Stimulated activated effector memory CD8-positive, alpha-beta T cell treated with anti-CD3 and anti-CD28 coated beads, Interleukin-12 subunit alpha, Interleukin-12 subunit beta, amount 100 ng/mL, for 72 hours (primary cell): Measurements from ENCODE around the gene TRIM75.
A peak's percentile ranks its signal among the peaks of the same experiment; 100 is the strongest.
"Not testable (repeated sequence)": the region's sequence is repeated elsewhere in the genome, so short reads cannot be mapped to it uniquely, and the experiment has no call there.

ENCODE experiments used
- ATAC-seq: fragments of 150-1000 bp; cut with Tn5 transposase; 2 replicates; pipeline ENCODE4 v1.10.0; 2021
- DNase-seq, 2 donors: peaks; one replicate each; pipeline ENCODE4 v3.0.0; 2021 to 2022; ENCODE audit warnings: low spot score in 2 of 2
- H3K27ac Mint-ChIP-seq: one replicate; pipeline ENCODE4 v1.8.0; 2022; ENCODE audit warnings: mild to moderate bottlenecking, mixed read lengths
- H3K36me3 Mint-ChIP-seq: one replicate; pipeline ENCODE4 v1.8.0; 2022; ENCODE audit warnings: mild to moderate bottlenecking, mixed read lengths
- H3K4me1 Mint-ChIP-seq: one replicate; pipeline ENCODE4 v1.8.0; 2022; ENCODE audit warnings: mixed read lengths
- H3K4me3 Mint-ChIP-seq: one replicate; pipeline ENCODE4 v1.8.0; 2022; ENCODE audit warnings: mild to moderate bottlenecking, mixed read lengths
- H3K9me3 Mint-ChIP-seq: one replicate; pipeline ENCODE4 v1.8.0; 2022; ENCODE audit warnings: mixed read lengths

Gene TRIM75

DNA sequence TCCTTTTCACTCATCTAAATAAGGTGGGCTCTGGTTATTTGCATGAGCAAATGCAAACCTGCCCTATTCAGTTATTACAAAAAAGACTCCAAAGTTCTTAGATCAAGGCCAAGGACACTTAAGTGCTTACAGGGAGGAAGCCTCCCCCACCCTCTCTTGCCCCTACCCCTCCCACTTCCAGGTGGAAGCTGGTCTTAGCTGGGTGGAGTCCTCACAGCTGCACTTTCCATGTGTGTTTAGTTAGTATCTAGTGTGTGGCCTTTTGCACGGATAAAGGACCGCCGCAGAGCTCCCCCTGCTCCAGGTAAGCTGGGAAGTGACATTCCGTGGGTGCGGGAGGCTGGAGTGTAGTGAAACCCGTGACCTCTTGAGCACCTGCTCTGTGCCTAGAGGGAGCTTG is at the start of gene TRIM75:
TRIM75 (plus strand) TSS at position 222 of the 400 bp plus-strand sequence. CDS start 5,282 bp downstream, outside the sequence.
- H3K9me3 Mint-ChIP-seq = no peaks in the 10 kb centered on the region
- ATAC-seq = no peak
- H3K36me3 Mint-ChIP-seq = no peaks in the 10 kb centered on the region
- H3K27ac Mint-ChIP-seq = no peak within 1 kb of the TSS
- H3K4me1 Mint-ChIP-seq = no peaks in the 10 kb centered on the region
- H3K4me3 Mint-ChIP-seq = no peak within 1 kb of the TSS
- DNase-seq = no peak

DNA sequence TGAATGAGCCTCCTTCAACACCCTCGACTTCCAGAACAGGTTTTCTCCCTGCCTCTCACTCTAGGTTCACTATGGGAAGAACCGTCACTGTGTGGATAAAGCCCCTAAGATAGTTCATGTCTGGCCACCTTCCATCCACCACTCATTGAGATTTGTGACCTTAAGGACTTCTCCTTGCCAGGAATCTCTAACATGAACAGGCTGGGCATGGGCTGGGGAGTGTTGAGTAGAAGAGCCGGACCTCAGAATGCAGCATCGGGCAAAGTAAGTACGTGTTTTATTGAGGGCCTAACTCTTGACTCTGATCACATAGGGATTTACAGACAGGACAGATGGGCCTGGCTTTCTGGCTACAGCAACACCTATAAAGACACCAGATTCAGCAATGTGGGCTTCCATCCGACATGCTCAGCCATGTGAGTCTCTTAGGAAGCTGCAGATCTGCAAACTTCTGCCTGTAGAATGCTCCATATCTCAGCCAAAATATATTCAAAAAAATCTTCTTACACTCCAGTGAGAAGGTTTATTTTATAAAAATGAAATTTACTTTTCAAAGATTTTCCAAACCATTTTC is 48.2 kb upstream of the TRIM75 start:
- ATAC-seq (no peak), DNase-seq (no peak)
- Mint-ChIP-seq H3K4me3 (no peak overlapping the region), H3K27ac (no peak overlapping the region), H3K4me1 (peaks cover 13% of the 10 kb centered on the region), H3K9me3 (no peaks in the 10 kb centered on the region), H3K36me3 (no peaks in the 10 kb centered on the region)

DNA sequence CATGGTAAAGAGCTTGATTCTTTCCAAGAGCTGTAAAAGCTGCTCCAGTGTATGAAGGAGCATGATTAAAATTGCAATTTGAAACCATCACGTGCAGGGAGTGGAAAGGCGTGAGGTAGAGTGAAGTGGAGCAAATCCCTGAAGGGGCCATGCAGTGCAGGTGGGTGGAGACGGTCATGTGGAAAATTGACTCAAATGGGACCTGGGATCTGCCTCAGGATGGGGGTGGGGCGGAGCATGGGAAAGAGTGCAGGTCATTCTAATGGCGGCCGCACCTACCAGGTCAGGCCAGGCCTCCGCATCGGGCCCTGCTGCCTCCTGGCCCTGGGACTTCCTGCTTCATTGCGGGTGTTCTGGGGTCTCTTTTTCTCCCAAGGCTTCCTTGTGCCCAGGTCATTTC is 47.2 kb upstream of the TRIM75 start:
- ATAC-seq (no peak), DNase-seq (no peak)
- H3K9me3 Mint-ChIP-seq = no peaks in the 10 kb centered on the region
- no peak overlapping the region for H3K4me3 Mint-ChIP-seq
- no peak overlapping the region for H3K27ac Mint-ChIP-seq
- H3K4me1 Mint-ChIP-seq = peaks cover 13% of the 10 kb centered on the region
- H3K36me3 Mint-ChIP-seq = no peaks in the 10 kb centered on the region

DNA sequence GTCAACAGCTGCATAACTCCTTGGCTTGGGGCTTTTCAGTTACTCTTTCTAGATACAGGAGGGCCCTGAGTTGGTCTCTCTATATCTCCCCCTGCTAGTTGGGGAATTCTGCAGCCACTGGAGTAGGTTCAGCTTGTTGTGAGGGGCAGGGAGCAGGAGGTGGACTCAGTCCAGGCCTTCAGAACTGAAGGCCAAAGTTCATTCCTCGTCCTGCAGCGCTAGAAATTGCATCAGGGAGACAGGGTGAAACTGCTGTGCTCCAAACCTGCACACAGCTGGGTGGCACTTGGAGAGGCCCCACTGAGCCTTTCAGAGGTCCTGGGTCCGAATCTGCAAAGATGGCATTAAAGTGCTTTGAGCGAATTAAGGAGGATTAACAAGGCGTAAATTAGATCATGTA is 46.8 kb upstream of the TRIM75 start:
- no peak overlapping the region for H3K27ac Mint-ChIP-seq
- H3K4me1 Mint-ChIP-seq = peaks cover 13% of the 10 kb centered on the region
- H3K9me3 Mint-ChIP-seq = no peaks in the 10 kb centered on the region
- H3K4me3 Mint-ChIP-seq = no peak overlapping the region
- ATAC-seq (no peak), DNase-seq (no peak)
- H3K36me3 Mint-ChIP-seq = no peaks in the 10 kb centered on the region

DNA sequence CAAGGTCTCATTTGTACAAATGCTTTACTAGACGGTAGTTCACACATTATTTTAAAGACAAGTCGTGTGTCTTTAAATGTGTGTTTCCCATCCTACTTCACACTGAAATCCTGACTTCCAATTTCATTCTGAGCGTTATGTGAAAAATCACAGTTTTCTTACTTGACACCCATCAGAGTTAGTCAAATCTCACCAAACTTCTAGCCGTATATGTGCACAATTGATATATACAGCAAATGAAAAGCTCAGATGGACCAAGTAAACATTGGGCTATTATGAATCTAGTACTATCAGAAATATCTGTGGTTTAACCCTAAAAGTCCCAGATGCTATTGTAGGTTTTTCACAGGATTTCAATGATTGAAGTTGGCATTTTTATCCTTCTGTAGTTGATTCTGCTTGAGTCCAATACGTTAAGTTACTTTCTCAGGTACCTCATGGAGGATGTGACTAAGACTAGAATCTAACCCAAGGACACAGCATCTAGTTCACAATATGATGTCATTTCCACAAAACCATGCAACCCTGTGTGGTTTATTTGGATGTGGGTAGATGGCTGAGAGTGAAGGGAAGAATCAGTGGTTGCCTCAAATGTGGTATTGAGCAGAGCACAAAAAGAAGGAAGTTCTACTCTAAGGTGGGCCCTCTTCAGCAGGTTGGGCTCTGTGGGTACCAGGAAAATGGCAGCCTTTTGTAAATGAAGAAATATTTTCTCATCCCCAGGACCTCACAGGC is 44.0 kb upstream of the TRIM75 start:
- Mint-ChIP-seq H3K4me3 (no peak overlapping the region), H3K36me3 (no peaks in the 10 kb centered on the region), H3K9me3 (no peaks in the 10 kb centered on the region), H3K4me1 (peaks cover 13% of the 10 kb centered on the region), H3K27ac (no peak overlapping the region)
- ATAC-seq = peak; percentile 95
- DNase-seq = peak; percentile 11 to 64

DNA sequence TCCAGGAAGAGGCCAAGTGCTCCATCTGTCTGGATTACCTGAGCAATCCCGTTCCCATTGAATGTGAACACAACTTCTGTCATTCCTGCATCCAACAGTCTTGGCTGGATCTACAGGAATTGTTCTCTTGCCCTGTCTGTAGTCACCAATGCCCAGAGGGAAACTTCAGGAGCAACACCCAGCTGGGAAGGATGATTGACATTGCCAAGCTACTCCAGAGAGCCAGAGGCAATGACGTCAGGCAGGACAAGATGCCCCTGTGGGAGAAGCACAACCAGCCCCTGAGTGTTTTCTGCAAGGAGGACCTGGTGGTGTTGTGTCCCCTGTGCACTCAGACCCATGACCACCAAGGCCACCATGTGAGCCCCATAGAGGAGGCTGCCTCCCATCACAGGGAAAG is 43.2 kb upstream of the TRIM75 start:
- H3K9me3 Mint-ChIP-seq = no peaks in the 10 kb centered on the region
- H3K36me3 Mint-ChIP-seq = no peaks in the 10 kb centered on the region
- H3K4me1 Mint-ChIP-seq = peaks cover 13% of the 10 kb centered on the region
- H3K4me3 Mint-ChIP-seq = no peak overlapping the region
- DNase-seq (no peak), ATAC-seq (no peak)
- H3K27ac Mint-ChIP-seq = no peak overlapping the region

DNA sequence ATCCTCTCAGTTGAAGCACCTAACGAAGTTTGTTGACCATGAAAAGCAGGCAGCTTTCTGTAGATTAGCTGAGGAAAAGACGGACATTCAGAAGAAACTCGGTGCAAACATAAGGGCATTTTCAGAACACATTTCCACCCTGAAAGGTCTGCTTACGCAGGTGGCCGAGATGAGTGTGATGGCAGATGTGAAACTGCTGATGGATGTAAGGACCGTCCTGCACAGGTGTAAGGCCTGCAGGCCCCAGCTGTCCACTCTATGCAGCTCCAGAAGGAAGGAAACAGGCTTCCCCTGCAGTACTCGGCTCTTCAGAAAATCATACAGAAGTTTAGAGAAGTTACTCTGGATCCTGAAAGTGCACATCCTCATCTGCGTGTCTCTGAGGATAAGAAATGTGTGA is 42.7 kb upstream of the TRIM75 start:
- DNase-seq = no peak
- Mint-ChIP-seq H3K36me3 (no peaks in the 10 kb centered on the region), H3K4me1 (peaks cover 13% of the 10 kb centered on the region), H3K27ac (no peak overlapping the region), H3K9me3 (no peaks in the 10 kb centered on the region), H3K4me3 (no peak overlapping the region)
- ATAC-seq = no peak

DNA sequence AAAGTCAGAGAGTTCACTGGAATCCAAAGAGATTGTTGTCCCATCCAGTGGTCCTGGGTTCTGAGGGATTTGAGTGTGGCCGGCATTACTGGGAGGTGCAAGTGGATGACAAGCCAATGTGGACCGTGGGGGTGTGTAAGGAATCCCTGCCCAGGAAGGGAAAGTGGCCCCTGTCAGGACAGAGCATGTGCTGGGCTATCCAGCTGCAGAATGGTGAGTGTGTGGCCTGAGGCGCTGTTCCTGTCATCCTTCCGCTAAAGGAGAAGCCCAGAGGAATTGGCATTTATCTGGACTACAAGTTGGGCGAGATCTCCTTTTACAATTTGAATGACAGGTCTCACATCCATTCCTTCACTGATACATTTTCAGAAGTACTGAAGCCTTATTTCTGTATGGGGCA is 42.3 kb upstream of the TRIM75 start:
- ATAC-seq (no peak), DNase-seq (no peak)
- H3K9me3 Mint-ChIP-seq = no peaks in the 10 kb centered on the region
- H3K4me1 Mint-ChIP-seq = peaks cover 13% of the 10 kb centered on the region
- no peak overlapping the region for H3K4me3 Mint-ChIP-seq
- H3K36me3 Mint-ChIP-seq = no peaks in the 10 kb centered on the region
- no peak overlapping the region for H3K27ac Mint-ChIP-seq

DNA sequence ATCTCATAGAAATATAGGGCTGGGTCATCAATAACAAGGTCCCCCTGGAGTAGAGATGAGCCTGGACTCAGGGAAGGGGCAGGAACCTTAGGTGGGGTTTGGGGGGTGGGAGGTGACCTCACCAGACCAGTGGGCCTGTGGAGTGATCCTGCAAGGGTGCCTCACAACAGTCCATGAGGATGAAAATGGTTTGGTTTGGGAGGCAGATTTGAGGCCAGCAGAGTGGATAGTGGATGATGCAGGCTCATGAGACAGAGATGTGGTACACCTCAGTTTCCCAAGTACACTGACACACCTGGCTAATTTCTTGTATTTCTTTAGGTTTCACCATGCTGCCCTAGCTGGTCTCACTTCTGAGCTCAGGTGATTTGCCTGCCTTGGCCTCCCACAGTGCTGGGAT is 40.0 kb upstream of the TRIM75 start:
- Mint-ChIP-seq H3K27ac (no peak overlapping the region), H3K9me3 (no peaks in the 10 kb centered on the region), H3K4me3 (no peak overlapping the region), H3K36me3 (no peaks in the 10 kb centered on the region), H3K4me1 (peaks cover 13% of the 10 kb centered on the region)
- ATAC-seq (no peak), DNase-seq (no peak)

DNA sequence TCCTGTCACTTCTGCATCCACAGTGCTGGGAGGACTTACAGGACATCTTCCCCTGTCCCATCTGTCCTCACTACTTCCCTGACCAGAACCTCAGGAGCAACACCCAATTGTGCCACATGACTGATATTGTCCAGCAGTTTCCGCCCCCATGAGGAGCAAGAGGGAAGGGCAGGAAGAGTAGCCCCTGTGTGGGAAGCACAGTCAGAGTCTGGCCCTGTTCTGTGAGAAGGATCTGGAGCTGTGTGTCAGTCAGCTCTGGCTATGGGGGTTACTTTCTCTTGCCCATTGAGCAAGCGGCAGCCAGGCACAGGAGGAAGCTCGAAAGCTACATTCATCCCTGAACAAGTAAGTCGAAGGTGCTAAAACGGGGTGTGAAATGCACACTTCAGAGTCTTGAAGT is 36.7 kb upstream of the TRIM75 start:
- Mint-ChIP-seq H3K36me3 (no peaks in the 10 kb centered on the region), H3K27ac (no peak overlapping the region), H3K4me3 (no peak overlapping the region), H3K9me3 (no peaks in the 10 kb centered on the region), H3K4me1 (no peaks in the 10 kb centered on the region)
- ATAC-seq (peak; percentile 78), DNase-seq (no peak)

DNA sequence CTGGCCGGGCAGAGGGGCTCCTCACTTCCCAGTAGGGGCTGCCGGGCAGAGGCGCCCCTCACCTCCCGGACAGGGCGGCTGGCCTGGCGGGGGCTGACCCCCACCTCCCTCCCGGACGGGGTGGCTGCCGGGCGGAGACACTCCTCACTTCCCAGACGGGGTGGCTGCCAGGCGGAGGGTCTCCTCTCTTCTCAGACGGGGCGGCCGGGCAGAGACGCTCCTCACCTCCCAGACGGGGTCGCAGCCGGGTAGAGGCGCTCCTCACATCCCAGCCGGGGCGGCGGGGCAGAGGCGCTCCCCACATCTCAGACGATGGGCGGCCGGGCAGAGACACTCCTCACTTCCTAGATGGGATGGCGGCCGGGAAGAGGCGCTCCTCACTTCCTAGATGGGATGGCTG is 33.7 kb upstream of the TRIM75 start:
- H3K4me3 Mint-ChIP-seq, H3K27ac Mint-ChIP-seq, H3K4me1 Mint-ChIP-seq, ATAC-seq, H3K9me3 Mint-ChIP-seq, H3K36me3 Mint-ChIP-seq, DNase-seq: not testable (repeated sequence)

DNA sequence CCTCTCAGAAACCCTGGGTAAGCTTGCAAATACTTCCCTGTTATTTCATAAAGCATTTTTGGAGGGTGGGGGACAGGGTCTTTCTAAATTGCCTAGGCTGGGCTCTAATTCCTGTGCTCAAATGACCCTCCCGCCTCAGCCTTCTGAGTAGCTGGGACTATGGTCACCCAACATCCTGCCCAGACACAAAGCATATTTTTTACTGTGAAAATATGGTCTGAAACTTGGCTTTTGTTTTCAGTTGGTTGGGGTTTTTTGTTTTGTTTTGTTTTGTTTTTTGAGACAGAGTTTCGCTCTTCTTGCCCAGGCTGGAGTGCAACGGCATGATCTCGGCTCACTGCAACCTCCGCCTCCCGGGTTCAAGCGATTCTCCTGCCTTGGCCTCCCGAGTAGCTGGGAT is 27.9 kb upstream of the TRIM75 start:
- ATAC-seq = not testable (repeated sequence)

DNA sequence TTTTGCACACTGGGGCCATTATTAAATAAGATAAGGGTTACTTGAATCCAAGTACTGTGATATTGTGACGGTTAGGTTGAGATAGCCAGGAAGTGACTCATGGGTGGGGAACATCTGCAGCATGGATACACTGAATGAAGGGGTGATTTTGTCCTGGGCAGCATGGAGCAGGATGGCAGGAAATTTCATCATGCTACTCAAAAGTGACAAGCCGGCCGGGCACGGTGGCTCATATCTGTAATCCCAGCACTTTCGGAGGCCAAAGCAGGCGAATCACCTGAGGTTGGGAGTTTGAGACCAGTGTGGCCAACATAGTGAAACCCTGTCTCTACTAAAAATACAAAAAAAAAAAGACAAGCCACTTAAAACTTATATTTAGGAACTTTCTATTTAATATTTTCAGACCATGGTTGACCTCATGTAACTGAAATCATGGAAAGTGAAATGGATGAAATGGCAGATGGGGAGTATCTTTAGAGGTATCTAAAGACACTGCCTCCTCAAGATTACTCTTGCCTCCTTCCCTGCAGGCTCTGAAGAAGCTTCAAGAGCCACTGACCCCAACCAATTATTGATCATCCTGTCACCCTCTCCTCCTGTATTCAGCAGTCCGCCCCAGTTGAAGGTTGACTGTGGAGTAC is 25.8 kb upstream of the TRIM75 start:
- ATAC-seq (no peak), DNase-seq (no peak)
- Mint-ChIP-seq H3K4me1 (no peaks in the 10 kb centered on the region), H3K9me3 (no peaks in the 10 kb centered on the region), H3K36me3 (no peaks in the 10 kb centered on the region), H3K4me3 (no peak overlapping the region), H3K27ac (no peak overlapping the region)

More for the DNA sequence above, 27.9 kb upstream of the TRIM75 start:
- not testable (repeated sequence) for DNase-seq, H3K36me3 Mint-ChIP-seq, H3K4me1 Mint-ChIP-seq, H3K9me3 Mint-ChIP-seq, H3K27ac Mint-ChIP-seq, H3K4me3 Mint-ChIP-seq

DNA sequence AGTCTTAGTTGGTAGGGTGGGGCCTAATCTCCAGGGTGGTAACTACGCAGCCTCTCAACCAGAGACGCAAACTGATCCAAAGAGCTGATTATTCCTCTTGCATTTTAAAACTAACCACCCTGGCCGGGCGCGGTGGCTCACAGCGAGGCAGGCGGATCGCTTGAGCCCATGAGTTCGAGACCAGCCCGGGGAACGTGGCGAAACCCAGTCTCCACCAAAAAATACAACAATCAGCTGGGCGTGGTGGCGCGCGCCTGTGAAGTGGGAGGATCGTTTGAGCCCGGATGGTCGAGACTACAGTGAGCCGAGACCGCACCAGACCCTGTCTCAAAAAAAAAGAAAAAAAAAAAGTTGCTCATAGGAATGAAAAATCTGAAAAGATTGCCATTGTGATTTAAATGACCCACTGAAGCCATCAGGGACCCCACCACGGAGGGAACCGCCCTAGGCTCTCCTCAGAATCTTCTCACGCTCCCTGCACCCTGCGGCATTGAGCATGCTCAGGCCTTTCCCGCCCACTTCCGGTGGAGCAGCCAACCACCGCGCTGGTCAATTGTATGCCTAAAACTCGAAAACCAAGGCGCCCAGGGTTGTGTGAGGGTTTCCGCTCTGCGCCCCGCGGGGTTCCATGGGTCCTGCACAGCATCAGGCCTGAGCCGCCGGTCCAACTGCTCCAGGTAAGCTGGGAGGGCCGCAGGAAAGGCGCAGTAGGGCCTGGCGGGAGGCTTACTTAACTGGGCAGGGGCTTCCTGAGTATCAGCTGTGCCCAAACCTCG is 22.0 kb upstream of the TRIM75 start, which contains the start of gene TRIM60:
TRIM60 (plus strand) TSS at position 564 of the 776 bp plus-strand sequence. CDS start 8,074 bp downstream, outside the sequence.
- no peak for DNase-seq
- H3K4me3 Mint-ChIP-seq = no peak within 1 kb of the TSS
- H3K36me3 Mint-ChIP-seq = no peaks in the 10 kb centered on the region
- H3K4me1 Mint-ChIP-seq = no peaks in the 10 kb centered on the region
- no peaks in the 10 kb centered on the region for H3K9me3 Mint-ChIP-seq
- no peak within 1 kb of the TSS for H3K27ac Mint-ChIP-seq
- no peak for ATAC-seq

DNA sequence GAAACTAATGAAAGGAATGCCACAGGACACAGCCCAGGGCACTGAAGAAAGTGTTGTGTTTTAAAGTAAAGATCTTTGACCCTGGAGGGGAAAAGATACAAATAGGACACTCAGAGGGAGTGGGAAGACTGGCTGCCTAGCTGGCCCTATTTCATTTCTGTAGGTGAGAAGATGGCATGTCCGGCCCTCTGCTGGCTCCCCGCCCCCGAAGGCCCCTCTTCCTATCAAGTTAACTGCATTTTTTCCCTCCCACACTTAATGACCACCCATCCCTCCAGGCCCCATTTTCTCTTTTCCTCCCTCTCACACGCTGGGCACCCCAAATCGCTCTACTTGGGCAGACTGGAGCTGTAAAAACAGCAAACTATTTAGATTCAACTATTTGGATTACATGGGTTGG is 5.5 kb upstream of the TRIM75 start:
- Mint-ChIP-seq H3K9me3 (no peaks in the 10 kb centered on the region), H3K36me3 (no peaks in the 10 kb centered on the region), H3K27ac (no peak overlapping the region), H3K4me1 (no peaks in the 10 kb centered on the region), H3K4me3 (no peak overlapping the region)
- no peak for DNase-seq
- ATAC-seq = no peak
